HG03439 (cell line): ENCODE results near the gene CHD9.

Experiments
- ATAC-seq: cut with Tn5 transposase; IDR thresholded peaks from one replicate; pipeline ENCODE4 v1.9.1; 2021; ENCODE audit warnings: mild to moderate bottlenecking, moderate library complexity; ENCODE audit not compliant: unreplicated experiment

The CHD9 gene

GRCh38 chr16:53357208-53357586, 302.4 kb downstream of the CHD9 start:
- ATAC-seq: no peak

DNA sequence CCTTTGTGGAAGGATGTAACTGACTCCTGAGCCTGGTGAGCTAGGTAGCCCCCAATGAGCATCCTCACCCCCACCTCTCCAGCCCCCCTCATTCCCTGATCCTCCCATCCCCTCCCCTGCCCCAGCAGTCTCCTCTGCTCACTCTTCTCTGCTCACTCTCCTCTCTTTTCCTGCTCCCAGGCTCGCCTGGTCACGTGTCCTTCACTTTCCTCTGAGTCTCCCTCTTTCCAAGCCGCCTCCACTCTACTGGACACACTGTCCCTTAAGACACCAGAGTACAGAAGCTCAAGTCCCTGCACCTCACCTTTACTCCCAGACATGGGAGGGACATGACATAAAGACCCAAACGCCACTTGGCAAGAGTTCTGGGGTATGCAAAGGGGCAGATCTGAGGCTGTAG, 303.2 kb downstream of the CHD9 start:
- ATAC-seq: no peak

DNA sequence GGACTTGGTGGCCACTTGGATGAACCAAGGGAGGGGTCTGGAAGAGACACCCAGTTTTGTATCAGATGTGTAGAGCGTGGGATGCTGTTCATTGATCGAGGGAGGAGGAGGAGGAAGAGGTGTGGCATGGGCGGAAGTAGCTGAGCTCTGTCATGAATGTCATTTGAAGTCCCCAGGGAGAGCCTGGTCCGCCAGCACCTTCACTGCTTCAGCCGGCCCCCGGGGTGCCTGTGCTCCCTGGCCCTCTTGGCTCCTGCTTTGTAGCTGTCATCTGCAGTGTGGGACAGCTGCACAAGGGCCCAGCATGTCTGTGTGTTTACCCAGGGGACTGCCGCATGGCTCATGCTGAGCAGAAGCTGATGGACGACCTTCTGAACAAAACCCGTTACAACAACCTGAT, 304.1 kb downstream of the CHD9 start:
- no peak for ATAC-seq

DNA sequence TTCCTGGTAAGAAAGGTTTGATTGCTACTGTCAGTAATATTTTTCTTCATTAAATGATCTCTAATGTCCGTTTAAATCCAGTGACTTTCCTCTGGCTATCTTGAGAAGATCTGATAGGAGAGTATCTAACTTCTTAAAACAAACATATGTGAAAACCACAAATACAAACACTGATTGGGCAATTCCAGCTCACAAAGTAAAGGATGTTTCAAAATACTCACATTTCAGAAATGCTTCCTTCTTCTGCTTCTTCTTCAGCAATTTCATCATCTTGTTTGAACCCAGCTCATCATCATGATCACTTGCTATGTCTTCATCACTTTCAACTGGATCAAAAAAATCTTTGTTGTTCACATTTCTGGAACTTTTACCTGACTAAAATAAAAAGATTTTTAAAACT, 315.1 kb downstream of the CHD9 start:
- ATAC-seq: no peak

- no peak for ATAC-seq
Observed at GRCh38 chr16:53370827-53371226, 316.0 kb downstream of the CHD9 start.

GRCh38 chr16:53372992-53373871, 318.4 kb downstream of the CHD9 start:
- ATAC-seq: no peak

- ATAC-seq: no peak
Observed at GRCh38 chr16:53374800-53375199, 320.0 kb downstream of the CHD9 start.

DNA sequence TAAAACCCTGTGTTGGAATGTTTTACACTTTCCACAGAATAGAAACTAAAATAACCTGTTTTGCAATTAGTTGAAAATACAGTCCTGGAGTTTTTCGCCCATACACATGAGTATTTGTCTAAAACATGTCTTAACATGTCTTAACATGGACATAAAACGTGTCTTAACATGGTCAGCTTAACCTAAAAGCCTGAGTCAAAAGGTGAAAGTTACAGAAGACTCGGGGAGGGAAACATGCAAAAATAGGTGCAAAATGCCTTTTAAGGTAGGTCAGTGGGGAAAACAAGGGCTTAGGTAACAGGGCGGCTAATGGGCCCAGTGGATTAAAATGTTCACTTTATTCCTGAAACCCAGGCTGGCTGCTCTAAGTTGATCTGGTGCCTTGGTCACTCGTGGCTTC, 323.3 kb downstream of the CHD9 start:
- no peak for ATAC-seq
